Hematopoietic multipotent progenitor cell treated with erythropoietin and hydrocortisone succinate and interleukin-3 and kit ligand, for 15 days (in vitro differentiated cells): Measurements from ENCODE around the gene SLC49A4.

Experiments
- DNase-seq: peaks from one replicate; pipeline ENCODE4 v3.0.0-alpha.2; 2015; ENCODE audit warnings: low spot score

Gene SLC49A4

DNA sequence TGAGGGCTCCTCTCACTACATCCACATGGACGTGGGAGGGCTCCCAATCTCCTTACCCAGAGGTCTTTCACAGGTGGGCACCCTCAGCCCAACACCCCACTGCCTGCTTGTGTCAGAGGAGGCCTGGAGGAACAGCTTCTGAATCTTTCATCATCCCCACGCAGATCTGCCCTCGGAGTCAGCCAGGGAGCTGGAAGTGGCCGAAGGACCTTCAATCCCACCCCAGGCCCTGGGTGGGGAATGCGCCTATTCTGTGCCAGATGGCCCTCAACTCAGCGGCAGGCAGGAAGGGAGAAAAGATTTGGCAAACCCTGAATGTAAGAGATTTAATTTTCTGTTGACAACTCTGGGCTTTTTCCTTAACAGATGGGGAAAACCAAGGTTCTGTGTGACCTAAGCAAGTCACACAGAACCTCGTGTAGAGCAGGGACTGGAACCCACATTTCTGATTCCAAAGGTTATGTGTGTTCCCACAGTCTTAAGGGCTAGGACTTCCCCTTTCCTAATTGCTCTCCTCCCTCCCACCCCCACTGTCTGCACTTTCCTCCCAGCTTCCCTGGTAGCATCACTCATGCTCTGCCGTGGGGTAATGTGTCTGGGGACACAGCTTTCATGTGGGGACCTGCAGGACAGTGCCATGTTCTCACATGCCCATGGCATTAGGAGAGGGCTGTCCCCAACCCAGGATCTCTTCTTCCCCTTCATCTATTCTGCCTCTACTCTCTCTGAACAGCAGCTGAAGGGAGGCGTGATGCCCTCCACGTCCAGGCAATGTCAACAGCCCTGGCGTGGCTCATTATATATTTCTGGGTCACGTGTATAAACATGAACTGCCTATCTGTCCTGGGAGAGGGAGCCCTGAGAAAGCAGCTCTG is 134.6 kb downstream of the SLC49A4 start:
- DNase-seq = no peak

DNA sequence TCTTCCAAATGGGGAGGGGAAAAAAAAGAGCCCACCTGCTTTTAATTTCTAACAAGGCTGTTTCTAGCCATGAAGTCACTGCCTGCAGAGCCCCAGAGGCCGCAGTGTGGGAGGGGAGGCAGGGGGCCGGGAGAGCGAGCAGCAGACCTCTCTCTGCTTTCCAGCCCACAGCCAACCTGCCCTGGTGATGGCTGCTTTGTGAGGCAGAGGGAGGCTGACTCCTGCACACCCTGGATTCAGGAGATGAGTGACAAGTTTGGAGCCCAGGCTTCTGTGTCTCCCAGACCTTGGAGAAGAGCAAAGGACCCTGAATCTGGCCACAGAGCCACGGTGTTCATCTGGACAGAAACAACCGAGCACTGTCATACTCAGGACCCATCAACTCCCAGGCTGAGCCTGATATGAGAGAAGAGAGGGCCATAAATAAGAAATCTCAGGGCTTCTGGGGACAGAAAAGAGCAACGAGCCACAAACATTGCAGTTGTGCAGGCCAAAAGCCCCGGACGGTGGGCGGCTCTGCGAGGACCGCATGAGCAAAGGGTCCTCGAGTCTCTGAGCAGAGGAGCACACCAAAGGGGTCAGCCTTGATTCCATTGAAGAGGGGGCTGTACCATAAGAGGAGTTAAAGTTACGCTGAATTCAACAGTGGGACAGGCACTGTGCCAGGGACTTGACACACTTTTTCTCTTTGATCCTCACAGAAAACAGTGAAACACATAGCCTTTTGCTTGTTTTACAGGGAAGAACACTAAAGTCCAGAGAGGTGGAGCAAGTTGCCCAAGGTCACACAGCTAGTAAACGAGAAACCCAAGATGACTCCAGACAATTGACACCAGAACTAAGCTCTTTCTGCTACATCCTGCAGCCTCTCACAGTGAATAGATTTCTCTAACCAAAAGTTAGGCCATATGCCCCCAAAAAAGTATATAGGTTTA is 135.5 kb downstream of the SLC49A4 start:
- no peak for DNase-seq
